ENCODE results near the gene SV2C.

SV2C gene

GRCh38 chr5:76099756-76100155 is 16.6 kb downstream of the SV2C start:
- DNase-seq = no peak

- no peak for DNase-seq
These were observed 20.8 kb downstream of the SV2C start for GRCh38 chr5:76104027-76104426.

DNA sequence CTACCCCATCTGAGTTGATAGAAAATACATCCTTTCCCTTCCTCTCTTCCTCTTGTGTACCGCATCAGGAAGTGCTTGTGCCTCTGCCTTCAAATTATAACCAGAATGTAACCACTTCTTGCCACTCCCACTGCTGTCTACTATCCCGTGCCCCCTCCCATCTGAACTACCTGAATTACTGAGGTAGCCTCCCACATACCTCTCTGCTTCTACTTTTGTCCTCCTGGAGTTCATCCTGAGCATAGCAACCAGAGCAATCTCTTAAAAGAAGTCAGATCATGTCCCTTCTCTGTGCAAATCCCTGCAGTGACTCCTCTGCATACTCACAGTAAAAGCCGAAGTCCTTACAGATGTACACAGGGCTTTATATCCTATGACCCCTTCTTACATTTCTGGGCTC is 23.0 kb downstream of the SV2C start:
- no peak for DNase-seq

DNA sequence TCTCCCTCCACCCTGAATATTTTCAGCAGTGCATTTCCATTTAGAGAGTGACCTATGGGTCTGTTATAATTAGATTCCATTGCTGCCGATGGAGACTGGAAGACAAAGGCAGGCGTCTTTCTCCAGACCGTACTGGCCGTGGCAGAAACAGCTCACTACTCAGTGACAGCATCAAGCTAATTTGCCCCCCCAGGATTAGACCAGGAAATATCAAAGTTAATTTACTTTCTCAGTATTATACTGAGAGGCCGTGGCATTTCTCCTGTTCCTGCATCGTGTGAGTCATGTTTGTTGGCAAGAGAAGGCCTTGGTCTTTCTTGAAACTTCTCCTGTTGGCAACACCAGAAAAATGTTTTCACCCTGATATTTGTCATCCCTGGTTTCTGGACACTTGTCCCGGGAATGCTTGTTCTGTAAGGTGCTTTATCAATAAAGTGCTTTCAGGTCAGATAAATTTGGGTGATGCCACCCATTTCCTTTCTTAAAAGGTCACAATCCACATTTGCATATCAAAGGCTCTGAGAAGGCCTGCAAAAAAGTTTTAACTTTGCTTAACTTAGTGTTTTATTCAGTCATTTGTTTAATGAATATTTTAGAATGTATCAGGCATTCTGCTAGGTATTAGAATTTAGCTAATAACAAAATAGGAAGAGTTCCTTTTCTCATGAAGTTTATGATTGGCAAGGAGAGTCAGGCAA is 28.4 kb downstream of the SV2C start:
- DNase-seq = no peak

GRCh38 chr5:76113103-76113502 is 29.9 kb downstream of the SV2C start:
- no peak for DNase-seq

GRCh38 chr5:76114179-76114851 is 31.1 kb downstream of the SV2C start:
- DNase-seq = no peak

DNA sequence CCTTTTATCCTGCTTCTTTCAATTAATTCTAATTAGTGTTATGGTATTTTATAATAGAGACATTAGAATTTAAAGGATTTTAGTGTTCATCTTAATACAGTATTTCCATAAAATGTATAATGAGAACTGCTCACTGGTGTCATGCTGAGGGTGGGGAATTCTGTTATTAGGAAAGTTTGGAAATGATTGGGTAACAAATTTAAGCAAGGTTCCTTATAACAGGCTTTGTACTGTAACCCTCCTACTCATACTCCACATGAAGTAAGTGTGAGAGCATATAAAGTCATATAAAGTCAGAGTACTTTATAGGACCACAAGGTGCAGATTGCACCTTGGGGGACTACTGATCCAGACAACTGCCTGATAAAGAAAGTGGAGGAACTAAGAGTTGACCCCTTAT is 42.2 kb downstream of the SV2C start:
- no peak for DNase-seq

- DNase-seq = no peak
These were observed 42.7 kb downstream of the SV2C start for GRCh38 chr5:76125888-76126287.

DNA sequence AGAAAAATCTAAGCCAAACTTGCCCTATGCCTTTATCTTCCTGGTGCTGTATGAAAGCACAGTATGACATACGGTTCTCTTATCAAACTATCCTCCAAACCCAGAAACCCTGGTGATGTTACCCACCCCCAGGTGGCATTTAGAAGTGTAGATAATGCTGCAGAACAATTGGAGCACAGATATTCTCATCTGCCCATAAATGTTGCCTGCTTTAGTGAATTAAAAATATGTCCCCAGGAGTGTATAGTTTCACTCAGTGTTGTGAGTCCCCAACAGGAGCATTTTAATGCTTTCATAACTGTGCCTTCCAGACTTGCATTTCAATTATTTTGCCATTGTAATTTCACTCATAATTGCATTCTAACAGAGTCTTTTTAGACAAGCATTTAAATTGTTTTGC is 50.8 kb downstream of the SV2C start:
- DNase-seq = no peak

DNA sequence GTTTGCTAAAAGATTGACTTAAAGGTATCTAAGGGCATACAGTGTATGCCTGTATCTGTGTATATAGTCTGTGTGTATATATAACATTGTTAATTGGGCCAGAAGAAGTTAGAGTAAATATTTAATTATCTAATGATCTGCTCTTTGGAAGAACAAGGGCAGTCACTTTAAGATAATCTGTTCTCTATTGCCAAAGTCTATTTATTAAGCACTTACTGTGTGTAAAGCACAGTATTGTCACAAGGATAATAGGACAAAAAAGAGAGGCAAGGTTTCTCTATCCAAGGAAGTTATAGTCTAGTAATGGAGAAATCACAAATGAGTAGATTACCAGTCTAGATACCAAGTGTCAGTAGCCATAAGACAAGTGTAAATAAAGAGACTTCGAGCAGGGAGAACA is 51.5 kb downstream of the SV2C start:
- DNase-seq = no peak

DNA sequence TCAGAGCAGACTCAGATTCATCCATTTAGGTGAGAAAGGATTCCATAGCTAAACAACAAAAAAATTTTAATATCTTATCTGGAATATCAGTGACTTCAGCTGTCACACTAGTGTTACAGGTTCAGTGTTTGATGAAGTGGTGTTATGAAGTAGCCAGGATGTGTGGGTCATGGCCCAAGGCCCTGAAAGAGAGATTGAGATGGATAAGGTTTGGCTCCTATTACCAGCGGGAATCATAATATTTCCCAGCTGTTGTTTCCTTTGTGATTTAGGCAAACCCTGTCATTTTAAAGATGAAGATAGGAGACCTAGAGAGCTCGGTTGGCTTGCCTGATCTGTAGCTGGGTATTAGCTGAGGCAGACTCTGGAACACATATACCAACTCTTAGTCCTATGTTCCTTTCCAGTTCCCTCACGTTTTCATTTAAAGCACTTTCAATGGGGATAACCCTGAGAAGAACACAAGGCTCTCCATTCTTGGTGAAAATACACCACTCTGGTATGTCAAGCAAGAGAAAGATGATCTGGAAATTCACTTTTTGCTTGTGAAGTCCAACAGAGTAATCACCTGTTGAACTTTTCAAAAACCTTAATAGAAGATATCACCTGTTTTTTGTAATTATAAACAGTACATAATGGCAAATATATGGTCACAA is 54.8 kb downstream of the SV2C start:
- no peak for DNase-seq

GRCh38 chr5:76143884-76144283 is 60.7 kb downstream of the SV2C start:
- no peak for DNase-seq

GRCh38 chr5:76144513-76145274 is 61.5 kb downstream of the SV2C start:
- no peak for DNase-seq

DNA sequence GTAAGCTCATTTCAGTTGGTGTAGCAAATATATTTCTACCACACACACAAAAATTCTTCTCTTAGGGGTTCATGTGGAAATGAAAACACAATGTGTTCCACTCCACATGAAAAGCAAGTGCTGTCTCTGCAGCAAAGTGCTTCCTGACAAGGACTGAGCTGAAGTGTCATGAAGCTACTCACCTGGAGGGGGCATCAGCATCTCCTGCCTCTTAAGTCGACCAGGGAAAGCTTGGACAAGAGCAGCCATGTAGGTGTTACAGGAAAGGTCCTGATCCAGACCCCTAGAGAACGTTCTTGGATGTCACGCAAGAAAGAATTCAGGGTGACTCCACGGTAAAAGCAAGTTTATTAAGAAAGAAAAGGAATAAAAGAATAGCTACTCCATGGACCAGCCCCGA is 62.8 kb downstream of the SV2C start:
- no peak for DNase-seq

- DNase-seq = no peak
These were observed 66.5 kb downstream of the SV2C start for GRCh38 chr5:76149636-76150035.

GRCh38 chr5:76152161-76152560 is 69.0 kb downstream of the SV2C start:
- DNase-seq = no peak

DNA sequence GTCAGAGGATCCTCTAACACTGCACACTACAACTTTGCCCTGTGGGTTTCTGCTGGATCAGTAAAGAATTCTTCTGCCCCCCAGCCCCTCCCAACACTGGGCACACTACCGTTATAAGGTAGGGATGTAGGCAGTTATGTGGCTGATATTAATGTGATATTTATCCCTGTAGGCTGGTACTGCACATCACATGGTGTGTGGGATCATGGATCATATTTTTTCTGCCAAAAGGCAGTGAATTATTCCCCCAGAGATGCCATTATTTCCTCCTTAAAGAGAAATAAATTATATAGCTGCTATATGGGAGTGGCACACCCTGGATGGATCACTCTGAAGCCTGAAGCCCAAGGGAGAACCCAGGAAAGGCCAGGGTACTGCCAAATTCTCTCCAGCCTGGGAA is 69.5 kb downstream of the SV2C start:
- DNase-seq = no peak

DNA sequence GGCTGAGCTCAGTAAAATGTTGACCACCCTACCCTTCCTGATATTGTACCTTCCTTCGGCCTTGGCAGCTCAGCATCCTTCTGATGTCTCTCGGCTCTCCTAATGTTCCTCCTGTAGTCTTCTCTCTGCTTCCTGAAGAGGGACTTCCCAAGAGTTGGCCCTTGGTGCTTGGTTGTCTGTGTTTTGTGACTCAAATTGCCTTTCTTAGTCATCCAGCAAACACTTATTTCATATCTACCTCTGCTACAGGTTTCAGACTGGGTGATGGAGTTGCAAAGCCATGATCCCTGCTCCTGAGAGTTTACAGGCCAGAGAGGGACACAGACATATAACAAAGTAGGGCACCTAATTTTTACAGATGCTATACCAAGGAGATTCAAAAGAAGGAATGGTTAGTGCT is 70.1 kb downstream of the SV2C start:
- no peak for DNase-seq

DNA sequence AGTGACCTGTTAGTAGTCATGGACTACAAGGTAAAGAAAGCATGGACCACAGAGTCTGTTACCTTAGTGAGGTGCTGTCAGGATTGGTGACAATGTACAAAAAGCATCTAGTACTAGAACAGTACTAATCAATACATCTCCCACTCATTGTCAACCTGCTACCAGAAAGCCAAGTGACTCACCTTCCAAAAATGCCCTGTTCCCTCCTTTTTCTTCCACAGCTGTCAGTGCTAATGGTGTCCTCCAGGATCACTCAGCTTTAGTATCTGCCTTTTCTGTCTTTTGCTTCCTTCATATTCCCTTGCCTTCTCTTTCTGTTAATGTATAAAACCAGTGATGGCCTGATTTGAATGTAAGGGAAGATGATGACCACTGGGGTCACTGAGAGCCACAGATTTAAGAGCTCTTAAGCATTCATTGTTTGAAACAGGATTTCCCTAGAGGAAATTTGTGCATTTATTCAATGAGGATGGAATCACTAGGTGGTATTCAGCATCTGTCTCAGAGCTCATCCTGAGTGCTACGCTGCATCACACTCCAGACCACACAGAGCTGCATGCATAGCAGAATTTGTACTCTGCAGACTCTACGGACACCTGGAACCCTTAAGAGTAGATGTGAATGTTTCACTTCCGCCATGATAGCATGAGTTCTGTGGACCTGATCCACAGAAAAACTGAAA is 71.0 kb downstream of the SV2C start:
- DNase-seq = no peak

GRCh38 chr5:76155536-76155935 is 72.4 kb downstream of the SV2C start:
- DNase-seq = no peak

DNA sequence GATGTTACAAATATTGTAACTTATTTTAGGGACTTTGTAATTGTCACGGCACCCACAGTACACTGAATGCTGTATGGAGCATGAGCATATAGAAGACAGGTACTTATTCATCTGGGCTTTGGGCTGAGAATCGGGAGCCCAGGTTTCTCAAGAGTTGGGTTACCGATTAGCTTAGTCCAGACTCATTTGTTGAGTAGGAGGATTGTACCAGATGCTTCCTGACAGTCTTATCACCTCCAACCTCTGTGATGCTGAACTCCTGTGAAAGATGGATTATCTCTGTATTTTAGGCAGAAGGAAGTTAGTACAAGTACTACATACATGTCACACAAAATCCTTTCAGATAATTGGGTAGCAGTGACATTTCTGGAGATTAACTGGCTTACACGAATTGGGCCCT is 79.2 kb downstream of the SV2C start:
- no peak for DNase-seq

DNA sequence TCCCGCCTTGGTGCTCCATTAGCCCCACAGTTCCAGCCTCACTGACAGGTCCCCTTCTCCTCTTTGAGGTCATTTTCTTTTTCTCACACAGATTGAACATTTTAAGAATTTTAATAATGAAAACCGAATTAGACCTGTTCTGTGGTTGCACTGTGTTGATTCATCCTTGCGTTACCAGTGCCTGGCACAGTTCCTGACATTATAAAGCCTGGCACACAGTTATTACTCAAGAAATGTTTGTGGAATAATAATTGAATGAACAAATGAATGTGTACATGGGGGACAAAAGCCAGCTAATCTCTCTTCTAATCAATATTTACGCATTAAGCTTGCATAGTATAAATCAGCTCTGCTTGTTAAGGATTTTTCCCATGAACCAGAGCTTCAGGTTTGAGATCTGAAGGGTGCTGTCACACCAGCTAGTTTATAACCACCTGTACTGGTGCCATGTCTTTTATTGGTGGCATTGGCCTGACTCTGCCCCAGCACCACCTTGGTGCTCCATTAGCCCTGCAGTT is 80.0 kb downstream of the SV2C start:
- no peak for DNase-seq

DNA sequence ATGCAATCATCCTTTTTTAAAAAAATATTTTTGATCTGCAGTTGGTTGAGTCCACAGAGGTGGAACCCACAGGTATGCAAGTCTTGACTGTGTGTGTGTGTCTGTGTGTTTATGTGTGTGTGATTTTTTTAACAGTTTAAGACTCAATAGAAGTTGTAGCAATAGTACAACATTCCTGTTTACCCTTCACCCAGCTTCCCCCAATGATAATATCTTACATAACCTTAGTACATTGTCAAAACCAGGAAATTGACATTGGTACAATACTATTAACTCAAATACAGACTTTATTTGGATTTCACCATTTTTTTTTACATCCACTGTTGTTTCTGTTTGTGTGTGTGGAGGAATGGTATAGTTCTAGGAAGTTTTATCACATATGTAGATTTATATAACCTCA is 81.8 kb downstream of the SV2C start:
- no peak for DNase-seq

Measured in bone marrow (tissue), 2 donors.